Ishikawa (cell line): ENCODE results near the gene NEDD4L.

Experiments used
- CEBPB ChIP-seq: IDR thresholded peaks from 2 replicates; pipeline ENCODE4 v1.6.1; 2012
- CREB1 ChIP-seq: IDR thresholded peaks from 2 replicates; pipeline ENCODE4 v1.6.1; 2012; ENCODE audit warnings: low read depth
- EGR1 ChIP-seq: IDR thresholded peaks from 2 replicates; pipeline ENCODE4 v1.6.1; 2012
- EP300 ChIP-seq: IDR thresholded peaks from 2 replicates; pipeline ENCODE4 v1.6.1; 2012; ENCODE audit warnings: borderline replicate concordance
- FOXM1 ChIP-seq: IDR thresholded peaks from 2 replicates; pipeline ENCODE4 v1.6.1; 2012; ENCODE audit warnings: low read depth, borderline replicate concordance
- NFIC ChIP-seq: IDR thresholded peaks from 2 replicates; pipeline ENCODE4 v1.6.1; 2012
- RAD21 ChIP-seq: IDR thresholded peaks from 2 replicates; pipeline ENCODE4 v1.6.1; 2012; ENCODE audit warnings: low read depth
- TAF1 ChIP-seq: IDR thresholded peaks from 2 replicates; pipeline ENCODE4 v1.6.1; 2012; ENCODE audit warnings: low read depth, mild to moderate bottlenecking
- TCF12 ChIP-seq: IDR thresholded peaks from 2 replicates; pipeline ENCODE4 v1.6.1; 2012; ENCODE audit warnings: low read depth
- TEAD4 ChIP-seq: IDR thresholded peaks from 2 replicates; pipeline ENCODE4 v1.6.1; 2012
- YY1 ChIP-seq: IDR thresholded peaks from 2 replicates; pipeline ENCODE4 v1.6.1; 2012; ENCODE audit warnings: low read depth
- ZBTB7A ChIP-seq: IDR thresholded peaks from 2 replicates; pipeline ENCODE4 v1.6.1; 2012; ENCODE audit warnings: low read depth
- TF ChIP-seq, protein P1 (sequence below): IDR thresholded peaks from 2 replicates; pipeline ENCODE4 v1.6.1; 2012; ENCODE audit warnings: low read depth, mild to moderate bottlenecking
- TF ChIP-seq, protein P2 (sequence below): IDR thresholded peaks from 2 replicates; pipeline ENCODE4 v1.6.1; 2012
- TF ChIP-seq, protein P3 (sequence below): IDR thresholded peaks from 2 replicates; pipeline ENCODE4 v1.6.1; 2012

The NEDD4L gene

GRCh38 chr18:58292638-58293037, 248.6 kb downstream of the NEDD4L start:
- TF ChIP-seq, protein P1, sequence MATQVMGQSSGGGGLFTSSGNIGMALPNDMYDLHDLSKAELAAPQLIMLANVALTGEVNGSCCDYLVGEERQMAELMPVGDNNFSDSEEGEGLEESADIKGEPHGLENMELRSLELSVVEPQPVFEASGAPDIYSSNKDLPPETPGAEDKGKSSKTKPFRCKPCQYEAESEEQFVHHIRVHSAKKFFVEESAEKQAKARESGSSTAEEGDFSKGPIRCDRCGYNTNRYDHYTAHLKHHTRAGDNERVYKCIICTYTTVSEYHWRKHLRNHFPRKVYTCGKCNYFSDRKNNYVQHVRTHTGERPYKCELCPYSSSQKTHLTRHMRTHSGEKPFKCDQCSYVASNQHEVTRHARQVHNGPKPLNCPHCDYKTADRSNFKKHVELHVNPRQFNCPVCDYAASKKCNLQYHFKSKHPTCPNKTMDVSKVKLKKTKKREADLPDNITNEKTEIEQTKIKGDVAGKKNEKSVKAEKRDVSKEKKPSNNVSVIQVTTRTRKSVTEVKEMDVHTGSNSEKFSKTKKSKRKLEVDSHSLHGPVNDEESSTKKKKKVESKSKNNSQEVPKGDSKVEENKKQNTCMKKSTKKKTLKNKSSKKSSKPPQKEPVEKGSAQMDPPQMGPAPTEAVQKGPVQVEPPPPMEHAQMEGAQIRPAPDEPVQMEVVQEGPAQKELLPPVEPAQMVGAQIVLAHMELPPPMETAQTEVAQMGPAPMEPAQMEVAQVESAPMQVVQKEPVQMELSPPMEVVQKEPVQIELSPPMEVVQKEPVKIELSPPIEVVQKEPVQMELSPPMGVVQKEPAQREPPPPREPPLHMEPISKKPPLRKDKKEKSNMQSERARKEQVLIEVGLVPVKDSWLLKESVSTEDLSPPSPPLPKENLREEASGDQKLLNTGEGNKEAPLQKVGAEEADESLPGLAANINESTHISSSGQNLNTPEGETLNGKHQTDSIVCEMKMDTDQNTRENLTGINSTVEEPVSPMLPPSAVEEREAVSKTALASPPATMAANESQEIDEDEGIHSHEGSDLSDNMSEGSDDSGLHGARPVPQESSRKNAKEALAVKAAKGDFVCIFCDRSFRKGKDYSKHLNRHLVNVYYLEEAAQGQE: no peak
- no peak for TF ChIP-seq TEAD4
- TF ChIP-seq CREB1: no peak
- TF ChIP-seq RAD21: no peak
- no peak for TF ChIP-seq EGR1
- TF ChIP-seq ZBTB7A: no peak
- TF ChIP-seq NFIC: no peak

DNA sequence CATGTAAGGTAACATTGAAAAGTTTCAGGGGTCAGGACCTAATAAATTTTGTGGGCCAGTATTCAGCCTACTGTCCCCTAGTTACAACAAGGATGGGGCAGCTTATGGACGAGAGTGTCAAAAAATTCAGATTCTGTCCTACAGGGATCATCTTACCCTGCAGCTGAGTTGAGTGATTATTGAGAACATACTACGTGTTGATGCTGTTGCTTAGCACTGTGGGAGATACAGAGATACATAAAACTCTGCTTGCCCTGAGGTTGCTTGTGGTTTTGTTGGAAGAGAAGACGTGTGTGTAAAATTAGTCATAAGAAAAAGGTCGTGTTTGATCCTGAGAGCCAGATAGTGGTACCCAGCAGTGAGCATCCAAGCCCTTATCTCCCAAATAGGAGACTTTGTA, 253.2 kb downstream of the NEDD4L start:
- TF ChIP-seq CREB1 (no peak), RAD21 (no peak), EGR1 (no peak), TEAD4 (no peak), ZBTB7A (no peak), EP300 (no peak), YY1 (no peak), TAF1 (no peak), CEBPB (no peak), NFIC (no peak), FOXM1 (no peak), TCF12 (no peak)
- TF ChIP-seq, protein P1: no peak
- TF ChIP-seq, protein P2, sequence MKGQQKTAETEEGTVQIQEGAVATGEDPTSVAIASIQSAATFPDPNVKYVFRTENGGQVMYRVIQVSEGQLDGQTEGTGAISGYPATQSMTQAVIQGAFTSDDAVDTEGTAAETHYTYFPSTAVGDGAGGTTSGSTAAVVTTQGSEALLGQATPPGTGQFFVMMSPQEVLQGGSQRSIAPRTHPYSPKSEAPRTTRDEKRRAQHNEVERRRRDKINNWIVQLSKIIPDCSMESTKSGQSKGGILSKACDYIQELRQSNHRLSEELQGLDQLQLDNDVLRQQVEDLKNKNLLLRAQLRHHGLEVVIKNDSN: no peak
- TF ChIP-seq, protein P3, sequence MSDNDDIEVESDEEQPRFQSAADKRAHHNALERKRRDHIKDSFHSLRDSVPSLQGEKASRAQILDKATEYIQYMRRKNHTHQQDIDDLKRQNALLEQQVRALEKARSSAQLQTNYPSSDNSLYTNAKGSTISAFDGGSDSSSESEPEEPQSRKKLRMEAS: no peak

DNA sequence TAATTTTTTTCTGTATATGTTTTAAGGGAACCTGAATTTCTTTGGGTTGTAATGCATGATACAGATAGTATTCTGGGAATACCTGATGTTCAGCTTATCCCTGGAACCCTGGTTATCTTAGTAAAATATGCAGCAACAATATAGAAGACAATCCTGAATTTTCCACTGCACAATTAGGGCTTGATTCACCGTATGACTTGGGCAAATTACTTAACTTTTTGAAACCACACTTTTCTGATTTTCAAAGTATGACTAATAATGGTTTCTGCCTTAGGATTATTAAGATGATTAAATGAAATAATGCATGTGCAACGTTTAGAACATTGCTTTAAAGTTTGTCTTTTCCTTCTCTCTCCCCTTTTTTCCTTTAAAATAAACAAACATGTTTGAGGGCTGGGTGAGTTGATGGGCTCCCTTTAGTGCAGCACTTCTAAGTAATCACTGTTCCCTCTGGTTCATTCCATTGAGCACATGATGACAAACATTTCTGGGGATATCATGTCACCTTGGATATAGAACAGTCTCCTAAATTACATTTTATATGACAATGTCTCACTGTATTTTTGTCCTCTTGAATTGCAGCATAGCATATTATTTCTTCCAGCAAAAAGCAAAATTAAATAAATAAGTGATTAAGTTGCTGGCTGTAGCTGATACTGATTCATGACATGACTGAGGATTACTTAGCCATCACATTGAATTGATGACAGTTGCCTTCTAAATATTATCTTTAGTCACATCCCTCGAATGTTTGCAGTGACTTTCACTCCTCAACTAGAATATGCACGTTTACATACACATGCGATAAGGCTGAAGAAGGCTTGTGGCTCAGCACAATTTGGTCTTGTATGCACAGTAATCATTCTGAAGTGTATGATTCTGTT, 254.5 kb downstream of the NEDD4L start:
- TF ChIP-seq, protein P2: no peak
- no peak for TF ChIP-seq FOXM1
- TF ChIP-seq ZBTB7A: no peak
- TF ChIP-seq EGR1: no peak
- no peak for TF ChIP-seq YY1
- TF ChIP-seq TAF1: no peak
- TF ChIP-seq, protein P1: no peak
- TF ChIP-seq, protein P3: no peak
- no peak for TF ChIP-seq RAD21
- no peak for TF ChIP-seq TCF12
- TF ChIP-seq NFIC: no peak
- TF ChIP-seq TEAD4: no peak
- no peak for TF ChIP-seq EP300
- no peak for TF ChIP-seq CREB1
- TF ChIP-seq CEBPB: no peak

GRCh38 chr18:58299135-58299473, 255.1 kb downstream of the NEDD4L start:
- no peak for TF ChIP-seq CREB1
- no peak for TF ChIP-seq EP300
- TF ChIP-seq, protein P3: no peak
- TF ChIP-seq EGR1: no peak
- no peak for TF ChIP-seq FOXM1
- TF ChIP-seq ZBTB7A: no peak
- TF ChIP-seq TAF1: no peak
- TF ChIP-seq, protein P1: no peak
- TF ChIP-seq TCF12: no peak
- TF ChIP-seq YY1: no peak
- TF ChIP-seq NFIC: no peak
- TF ChIP-seq RAD21: no peak
- TF ChIP-seq TEAD4: no peak
- TF ChIP-seq CEBPB: no peak
- TF ChIP-seq, protein P2: no peak
